ENCODE data around the gene LIMCH1. TPM values are rescaled to one million over a fixed set of nuclear protein-coding genes. Genes with fewer than 3 reads are reported as not detected.

LIMCH1 gene
- total RNA-seq, 1 donor = 17.2 TPM

GRCh38 chr4:41556526-41556925, 18.6 kb downstream of the LIMCH1 start:
- DNase-seq (ENCODE audit: low read depth in 2 of 3, low spot score in 2 of 3) = no peak

- no peak for DNase-seq (ENCODE audit: low read depth in 2 of 3, low spot score in 2 of 3)
These were observed 22.1 kb downstream of the LIMCH1 start for GRCh38 chr4:41559940-41560516.

- no peak for DNase-seq (ENCODE audit: low read depth in 2 of 3, low spot score in 2 of 3)
These were observed 23.3 kb downstream of the LIMCH1 start for GRCh38 chr4:41561244-41561643.

- DNase-seq (ENCODE audit: low read depth in 2 of 3, low spot score in 2 of 3) = no peak
These were observed 29.2 kb downstream of the LIMCH1 start for GRCh38 chr4:41567186-41567585.

- DNase-seq (ENCODE audit: low read depth in 2 of 3, low spot score in 2 of 3) = no peak
These were observed 30.4 kb downstream of the LIMCH1 start for GRCh38 chr4:41568363-41568762.

GRCh38 chr4:41569961-41570360, 32.0 kb downstream of the LIMCH1 start:
- DNase-seq (ENCODE audit: low read depth in 2 of 3, low spot score in 2 of 3) = no peak

GRCh38 chr4:41571422-41571821, 33.5 kb downstream of the LIMCH1 start:
- DNase-seq (ENCODE audit: low read depth in 2 of 3, low spot score in 2 of 3) = no peak

- peak in 1 of 3 donors; percentile 10 for DNase-seq (ENCODE audit: low read depth in 2 of 3, low spot score in 2 of 3)
These were observed 34.6 kb downstream of the LIMCH1 start for GRCh38 chr4:41572516-41572915.

GRCh38 chr4:41572956-41573355, 35.0 kb downstream of the LIMCH1 start:
- DNase-seq (ENCODE audit: low read depth in 2 of 3, low spot score in 2 of 3) = no peak

- DNase-seq (ENCODE audit: low read depth in 2 of 3, low spot score in 2 of 3) = no peak
These were observed 35.6 kb downstream of the LIMCH1 start for GRCh38 chr4:41573502-41574001.

- no peak for DNase-seq (ENCODE audit: low read depth in 2 of 3, low spot score in 2 of 3)
These were observed 37.2 kb downstream of the LIMCH1 start for GRCh38 chr4:41575207-41575606.

- no peak for DNase-seq (ENCODE audit: low read depth in 2 of 3, low spot score in 2 of 3)
These were observed 37.7 kb downstream of the LIMCH1 start for GRCh38 chr4:41575665-41576064.

GRCh38 chr4:41579043-41579442, 41.1 kb downstream of the LIMCH1 start:
- no peak for DNase-seq (ENCODE audit: low read depth in 2 of 3, low spot score in 2 of 3)

GRCh38 chr4:41579526-41579925, 41.6 kb downstream of the LIMCH1 start:
- DNase-seq (ENCODE audit: low read depth in 2 of 3, low spot score in 2 of 3) = no peak

- DNase-seq (ENCODE audit: low read depth in 2 of 3, low spot score in 2 of 3) = no peak
These were observed 42.0 kb downstream of the LIMCH1 start for GRCh38 chr4:41580007-41580406.

GRCh38 chr4:41586675-41587225, 48.8 kb downstream of the LIMCH1 start:
- no peak for DNase-seq (ENCODE audit: low read depth in 2 of 3, low spot score in 2 of 3)

- no peak for DNase-seq (ENCODE audit: low read depth in 2 of 3, low spot score in 2 of 3)
These were observed 49.3 kb downstream of the LIMCH1 start for GRCh38 chr4:41587286-41587685.

- peak in 1 of 3 donors; percentile 13 for DNase-seq (ENCODE audit: low read depth in 2 of 3, low spot score in 2 of 3)
These were observed 52.6 kb downstream of the LIMCH1 start for GRCh38 chr4:41590591-41590990.

- DNase-seq (ENCODE audit: low read depth in 2 of 3, low spot score in 2 of 3) = no peak
These were observed 56.5 kb downstream of the LIMCH1 start for GRCh38 chr4:41594432-41594831.

GRCh38 chr4:41597494-41597893, 59.5 kb downstream of the LIMCH1 start:
- no peak for DNase-seq (ENCODE audit: low read depth in 2 of 3, low spot score in 2 of 3)

- DNase-seq (ENCODE audit: low read depth in 2 of 3, low spot score in 2 of 3) = no peak
These were observed 60.6 kb downstream of the LIMCH1 start for GRCh38 chr4:41598580-41598979.

- DNase-seq (ENCODE audit: low read depth in 2 of 3, low spot score in 2 of 3) = no peak
These were observed 61.3 kb downstream of the LIMCH1 start for GRCh38 chr4:41599192-41599786.
